Kidney (tissue), 14 donors: ENCODE measurements around the gene MAN2A2. TPM values are rescaled to one million over a fixed set of nuclear protein-coding genes. Genes with fewer than 3 reads are reported as not detected.
A peak's percentile ranks its signal among the peaks of the same experiment; 100 is the strongest.
"Not testable (repeated sequence)": the region's sequence is repeated elsewhere in the genome, so short reads cannot be mapped to it uniquely, and the experiment has no call there.

Source experiments
- DNase-seq, 5 donors: peaks; one replicate each; pipeline ENCODE4 v3.0.0-alpha.2; 2013 to 2020
- FAIRE-seq: peaks from 2 replicates; lab custom pipeline; 2012; peaks lifted over from hg19 to GRCh38; lab: Jason Lieb, UNC
- H3K27ac ChIP-seq, 2 donors: one replicate each; pipeline ENCODE4 v1.7.0; 2013; ENCODE audit warnings: low read depth in 2 of 2, low read length in 2 of 2, inconsistent platforms in 1 of 2
- H3K27me3 ChIP-seq: one replicate; pipeline ENCODE4 v1.7.1; 2013; ENCODE audit warnings: low read length, inconsistent platforms; ENCODE audit not compliant: control insufficient read depth, insufficient read depth
- H3K36me3 ChIP-seq, 3 donors: one replicate each; pipeline versions ENCODE4 v1.7.0 to v1.7.1; 2013; ENCODE audit warnings: low read length in 3 of 3, control low read depth in 1 of 3, inconsistent platforms in 1 of 3; ENCODE audit not compliant: insufficient read depth in 3 of 3, control insufficient read depth in 2 of 3
- H3K4me1 ChIP-seq, 3 donors: one replicate each; pipeline versions ENCODE4 v1.7.0 to v1.7.1; 2013; ENCODE audit warnings: low read length in 3 of 3, inconsistent platforms in 1 of 3, low read depth in 1 of 3; ENCODE audit not compliant: control insufficient read depth in 2 of 3, insufficient read depth in 2 of 3
- H3K4me3 ChIP-seq, 3 donors: one replicate each; pipeline versions ENCODE4 v1.7.0 to v1.8.1; 2013; ENCODE audit warnings: low read length in 3 of 3, control low read depth in 1 of 3, inconsistent platforms in 1 of 3
- H3K9ac ChIP-seq, 3 donors: one replicate each; pipeline versions ENCODE4 v1.7.0 to v1.7.1; 2013; ENCODE audit warnings: low read length in 3 of 3, control low read depth in 1 of 3, inconsistent platforms in 1 of 3
- H3K9me3 ChIP-seq, 3 donors: one replicate each; pipeline versions ENCODE4 v1.7.0 to v1.7.1; 2013; ENCODE audit warnings: low read length in 3 of 3, control low read depth in 1 of 3, inconsistent platforms in 1 of 3; ENCODE audit not compliant: control insufficient read depth in 2 of 3, insufficient read depth in 1 of 3
- CTCF ChIP-seq: IDR thresholded peaks from 3 replicates; pipeline ENCODE4 v1.5.1; 2012; ENCODE audit warnings: mild to moderate bottlenecking, moderate library complexity, borderline replicate concordance; ENCODE audit not compliant: insufficient read depth; ENCODE audit errors: extremely low read depth
- intact Hi-C: fragments of 100-400 bp; cut with DNase I; formaldehyde crosslinking; loops from one replicate; pipeline ENCODE4 v1.11.1; 2022
- polyA plus RNA-seq: library from polyadenylated mRNA; stranded (reverse); fragments of 350-450 nt; fragmentation: Illumina TruSeq; extraction: RNeasy Lipid Tissue Mini Kit (QIAGEN cat#74804); gene quantifications from one replicate; pipeline ENCODE4 v1.2.3, GENCODE V29; 2014; ENCODE audit warnings: low read depth, low replicate concordance; ENCODE audit not compliant: insufficient read depth
- total RNA-seq: library from RNA; stranded (reverse); fragmentation: NEBNext Ultra II Directional; extraction: Animal tissue kit (Norgen Biotek cat#: 25700); gene quantifications from one replicate; pipeline ENCODE4 v1.2.1, GENCODE V29; 2021
- donor health status: control.
- donor health status: control.
- donor health status: control.
- donor health status: control.
- donor health status: control.
- donor health status: DM: yes; HTN: yes; CAD: no.
- donor health status: Normal renal cell carcinoma (clear cell type).

MAN2A2 gene
- total and polyA plus RNA-seq, 2 donors from 2014 or later, result 11.4 to 56.3 TPM

- H3K4me1 ChIP-seq, result no peaks in the 10 kb centered on the region
- intact Hi-C loops, result no loop called here
- no peaks in the 10 kb centered on the region for H3K27me3 ChIP-seq
- FAIRE-seq (no peak), DNase-seq (peak in 1 of 5 donors; percentile 75)
- H3K4me3 ChIP-seq, result no peak overlapping the region
- H3K9me3 ChIP-seq, result no peaks in the 10 kb centered on the region
- TF ChIP-seq CTCF, result no peak
- H3K9ac ChIP-seq, result no peak overlapping the region
- H3K36me3 ChIP-seq, result peaks cover 0 to 4% (median 4%) of the 10 kb centered on the region in 3 donors
- H3K27ac ChIP-seq, result no peak overlapping the region
These were observed 9.7 kb upstream of the MAN2A2 start for GRCh38 chr15:90893175-90894090.

- Histone ChIP-seq H3K4me3 (no peak overlapping the region), H3K4me1 (no peaks in the 10 kb centered on the region), H3K27ac (no peak overlapping the region), H3K36me3 (peaks cover 0 to 4% (median 4%) of the 10 kb centered on the region in 3 donors), H3K9ac (no peak overlapping the region), H3K9me3 (no peaks in the 10 kb centered on the region), H3K27me3 (no peaks in the 10 kb centered on the region)
- intact Hi-C loops, result no loop called here
- FAIRE-seq (no peak), DNase-seq (peak in 3 of 5 donors; percentile 72 to 77 (median 76))
- no peak for TF ChIP-seq CTCF
These were observed 7.5 kb upstream of the MAN2A2 start for GRCh38 chr15:90895571-90896117.

GRCh38 chr15:90897131-90897655 lies 5.9 kb upstream of the MAN2A2 start:
- H3K4me1 ChIP-seq, DNase-seq, H3K27me3 ChIP-seq, H3K9me3 ChIP-seq, intact Hi-C loops, H3K36me3 ChIP-seq, H3K27ac ChIP-seq, H3K9ac ChIP-seq, FAIRE-seq, H3K4me3 ChIP-seq: not testable (repeated sequence)
